Measurements from ENCODE around the gene TPD52L1. TPM values are rescaled to one million over a fixed set of nuclear protein-coding genes. Genes with fewer than 3 reads are reported as not detected.
A peak's percentile ranks its signal among the peaks of the same experiment; 100 is the strongest.

The TPD52L1 gene
- total and polyA plus RNA-seq, 9 donors = 31.9 to 71.0 (median 41.7) TPM

- WGBS (ENCODE audit: insufficient coverage) = 50% methylated on average over 4 of the region's 6 CpGs
- Histone ChIP-seq H3K36me3 (ENCODE audit: control insufficient read depth, insufficient read depth, low read length) (no peaks in the 10 kb centered on the region), H3K9me3 (replicated peaks; ENCODE audit: control insufficient read depth, low read depth, low read length) (no peaks in the 10 kb centered on the region), H3K27ac (ENCODE audit: low read length) (peak overlapping the region; percentile 85), H3K4me3 (ENCODE audit: low read length) (no peak overlapping the region), H3K4me1 (ENCODE audit: control insufficient read depth, insufficient read depth, low read length) (peaks cover 22% of the 10 kb centered on the region), H3K27me3 (ENCODE audit: control insufficient read depth, insufficient read depth, low read length) (no peaks in the 10 kb centered on the region)
- peak; percentile 75 for DNase-seq
Measured at GRCh38 chr6:125198398-125198937, 44.9 kb downstream of the TPD52L1 start.

- Histone ChIP-seq H3K36me3 (ENCODE audit: control insufficient read depth, insufficient read depth, low read length) (no peaks in the 10 kb centered on the region), H3K4me1 (ENCODE audit: control insufficient read depth, insufficient read depth, low read length) (peaks cover 19% of the 10 kb centered on the region), H3K27ac (ENCODE audit: low read length) (no peak overlapping the region), H3K27me3 (ENCODE audit: control insufficient read depth, insufficient read depth, low read length) (no peaks in the 10 kb centered on the region), H3K9me3 (replicated peaks; ENCODE audit: control insufficient read depth, low read depth, low read length) (no peaks in the 10 kb centered on the region), H3K4me3 (ENCODE audit: low read length) (no peak overlapping the region)
- WGBS (ENCODE audit: insufficient coverage) = no CpG with 5 or more reads among the region's 3 CpGs
- DNase-seq = no peak
Measured at GRCh38 chr6:125200941-125201340, 47.4 kb downstream of the TPD52L1 start.

GRCh38 chr6:125201961-125202729 lies 48.6 kb downstream of the TPD52L1 start:
- Histone ChIP-seq H3K9me3 (replicated peaks; ENCODE audit: control insufficient read depth, low read depth, low read length) (no peaks in the 10 kb centered on the region), H3K4me1 (ENCODE audit: control insufficient read depth, insufficient read depth, low read length) (peaks cover 14% of the 10 kb centered on the region), H3K36me3 (ENCODE audit: control insufficient read depth, insufficient read depth, low read length) (no peaks in the 10 kb centered on the region), H3K4me3 (ENCODE audit: low read length) (no peak overlapping the region), H3K27ac (ENCODE audit: low read length) (no peak overlapping the region), H3K27me3 (ENCODE audit: control insufficient read depth, insufficient read depth, low read length) (no peaks in the 10 kb centered on the region)
- DNase-seq = peak; percentile 59
- 20% methylated on average over 1 of the region's 7 CpGs for WGBS (ENCODE audit: insufficient coverage)

GRCh38 chr6:125203395-125203794 lies 49.8 kb downstream of the TPD52L1 start:
- H3K36me3 ChIP-seq (ENCODE audit: control insufficient read depth, insufficient read depth, low read length) = no peaks in the 10 kb centered on the region
- H3K4me3 ChIP-seq (ENCODE audit: low read length) = no peak overlapping the region
- peaks cover 2% of the 10 kb centered on the region for H3K9me3 ChIP-seq (replicated peaks; ENCODE audit: control insufficient read depth, low read depth, low read length)
- peaks cover 7% of the 10 kb centered on the region for H3K4me1 ChIP-seq (ENCODE audit: control insufficient read depth, insufficient read depth, low read length)
- no peak for DNase-seq
- no peaks in the 10 kb centered on the region for H3K27me3 ChIP-seq (ENCODE audit: control insufficient read depth, insufficient read depth, low read length)
- no peak overlapping the region for H3K27ac ChIP-seq (ENCODE audit: low read length)

GRCh38 chr6:125205931-125206330 lies 52.4 kb downstream of the TPD52L1 start:
- H3K27me3 ChIP-seq (ENCODE audit: control insufficient read depth, insufficient read depth, low read length) = no peaks in the 10 kb centered on the region
- DNase-seq = no peak
- WGBS (ENCODE audit: insufficient coverage) = no CpG with 5 or more reads among the region's 2 CpGs
- no peak overlapping the region for H3K27ac ChIP-seq (ENCODE audit: low read length)
- H3K36me3 ChIP-seq (ENCODE audit: control insufficient read depth, insufficient read depth, low read length) = no peaks in the 10 kb centered on the region
- H3K4me1 ChIP-seq (ENCODE audit: control insufficient read depth, insufficient read depth, low read length) = peaks cover 4% of the 10 kb centered on the region
- no peak overlapping the region for H3K4me3 ChIP-seq (ENCODE audit: low read length)
- peaks cover 2% of the 10 kb centered on the region for H3K9me3 ChIP-seq (replicated peaks; ENCODE audit: control insufficient read depth, low read depth, low read length)

GRCh38 chr6:125206389-125206788 lies 52.8 kb downstream of the TPD52L1 start:
- no peak for DNase-seq
- no peak overlapping the region for H3K4me3 ChIP-seq (ENCODE audit: low read length)
- peaks cover 4% of the 10 kb centered on the region for H3K4me1 ChIP-seq (ENCODE audit: control insufficient read depth, insufficient read depth, low read length)
- no peak overlapping the region for H3K27ac ChIP-seq (ENCODE audit: low read length)
- peaks cover 2% of the 10 kb centered on the region for H3K9me3 ChIP-seq (replicated peaks; ENCODE audit: control insufficient read depth, low read depth, low read length)
- WGBS (ENCODE audit: insufficient coverage) = no CpG with 5 or more reads among the region's 1 CpG
- no peaks in the 10 kb centered on the region for H3K36me3 ChIP-seq (ENCODE audit: control insufficient read depth, insufficient read depth, low read length)
- H3K27me3 ChIP-seq (ENCODE audit: control insufficient read depth, insufficient read depth, low read length) = no peaks in the 10 kb centered on the region

- 80% methylated on average over 1 of the region's 1 CpG for WGBS (ENCODE audit: insufficient coverage)
- Histone ChIP-seq H3K36me3 (ENCODE audit: control insufficient read depth, insufficient read depth, low read length) (no peaks in the 10 kb centered on the region), H3K27ac (ENCODE audit: low read length) (no peak overlapping the region), H3K27me3 (ENCODE audit: control insufficient read depth, insufficient read depth, low read length) (no peaks in the 10 kb centered on the region), H3K9me3 (replicated peaks; ENCODE audit: control insufficient read depth, low read depth, low read length) (peaks cover 2% of the 10 kb centered on the region), H3K4me3 (ENCODE audit: low read length) (no peak overlapping the region), H3K4me1 (ENCODE audit: control insufficient read depth, insufficient read depth, low read length) (no peaks in the 10 kb centered on the region)
- DNase-seq = no peak
Measured at GRCh38 chr6:125207956-125208355, 54.4 kb downstream of the TPD52L1 start.

- no peak overlapping the region for H3K27ac ChIP-seq (ENCODE audit: low read length)
- no peaks in the 10 kb centered on the region for H3K27me3 ChIP-seq (ENCODE audit: control insufficient read depth, insufficient read depth, low read length)
- H3K4me1 ChIP-seq (ENCODE audit: control insufficient read depth, insufficient read depth, low read length) = no peaks in the 10 kb centered on the region
Measured at GRCh38 chr6:125208625-125209249, 55.2 kb downstream of the TPD52L1 start.

GRCh38 chr6:125210667-125211066 lies 57.1 kb downstream of the TPD52L1 start:
- Histone ChIP-seq H3K4me1 (ENCODE audit: control insufficient read depth, insufficient read depth, low read length) (no peaks in the 10 kb centered on the region), H3K27ac (ENCODE audit: low read length) (no peak overlapping the region), H3K36me3 (ENCODE audit: control insufficient read depth, insufficient read depth, low read length) (no peaks in the 10 kb centered on the region), H3K27me3 (ENCODE audit: control insufficient read depth, insufficient read depth, low read length) (no peaks in the 10 kb centered on the region), H3K4me3 (ENCODE audit: low read length) (no peak overlapping the region), H3K9me3 (replicated peaks; ENCODE audit: control insufficient read depth, low read depth, low read length) (peaks cover 2% of the 10 kb centered on the region)
- no CpG with 5 or more reads among the region's 3 CpGs for WGBS (ENCODE audit: insufficient coverage)
- DNase-seq = no peak

More at GRCh38 chr6:125208625-125209249, 55.2 kb downstream of the TPD52L1 start:
- no peak for DNase-seq
- 89% methylated on average over 4 of the region's 5 CpGs for WGBS (ENCODE audit: insufficient coverage)
- no peaks in the 10 kb centered on the region for H3K36me3 ChIP-seq (ENCODE audit: control insufficient read depth, insufficient read depth, low read length)
- peaks cover 2% of the 10 kb centered on the region for H3K9me3 ChIP-seq (replicated peaks; ENCODE audit: control insufficient read depth, low read depth, low read length)
- H3K4me3 ChIP-seq (ENCODE audit: low read length) = no peak overlapping the region

- no peak overlapping the region for H3K4me3 ChIP-seq (ENCODE audit: low read length)
- no peak for DNase-seq
- H3K9me3 ChIP-seq (replicated peaks; ENCODE audit: control insufficient read depth, low read depth, low read length) = peaks cover 2% of the 10 kb centered on the region
- H3K27me3 ChIP-seq (ENCODE audit: control insufficient read depth, insufficient read depth, low read length) = no peaks in the 10 kb centered on the region
- 83% methylated on average over 2 of the region's 6 CpGs for WGBS (ENCODE audit: insufficient coverage)
- no peak overlapping the region for H3K27ac ChIP-seq (ENCODE audit: low read length)
- no peaks in the 10 kb centered on the region for H3K4me1 ChIP-seq (ENCODE audit: control insufficient read depth, insufficient read depth, low read length)
- no peaks in the 10 kb centered on the region for H3K36me3 ChIP-seq (ENCODE audit: control insufficient read depth, insufficient read depth, low read length)
Measured at GRCh38 chr6:125211352-125211751, 57.8 kb downstream of the TPD52L1 start.
